ENCODE data around the gene PRDM11. TPM values are rescaled to one million over a fixed set of nuclear protein-coding genes. Genes with fewer than 3 reads are reported as not detected.

PRDM11 gene
- polyA plus RNA-seq, 1 experiment, result 2.6 TPM

DNA sequence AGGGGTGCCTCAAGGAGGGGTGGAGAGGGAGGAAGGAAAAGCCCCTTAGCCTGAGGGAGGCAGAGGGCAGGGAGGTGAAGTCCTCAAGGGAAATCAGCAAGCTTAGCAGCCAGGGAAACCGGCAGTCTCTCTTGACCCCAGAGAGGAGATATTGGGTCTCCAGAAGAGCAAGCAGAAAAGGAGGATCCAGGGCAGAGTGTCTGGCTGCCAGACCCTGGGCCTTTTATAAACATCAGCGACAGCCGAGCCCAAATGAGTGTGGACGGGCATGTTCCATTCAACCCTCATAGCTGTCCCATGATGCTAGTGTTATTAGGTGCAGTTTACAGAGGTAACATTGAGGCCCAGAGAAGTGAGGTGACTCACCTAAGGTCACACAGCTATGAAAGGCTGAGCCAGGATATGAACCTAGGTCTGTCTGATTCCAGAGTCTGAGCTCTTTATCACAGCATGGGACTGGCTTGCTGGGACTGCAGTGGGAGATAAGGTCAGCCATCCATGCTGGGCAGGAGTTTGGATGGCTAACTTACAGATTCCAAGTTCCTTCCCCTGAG lies 9.3 kb downstream of the PRDM11 start:
- Histone ChIP-seq H3K27me3 (ENCODE audit: control insufficient read depth, insufficient read depth, low read length) (peaks cover 3% of the 10 kb centered on the region), H3K27ac (ENCODE audit: low read depth, low read length) (no peak overlapping the region), H3K4me3 (ENCODE audit: low read depth, low read length) (no peak overlapping the region), H3K9me3 (ENCODE audit: control insufficient read depth, insufficient read depth, low read length) (no peaks in the 10 kb centered on the region)
- no peak for DNase-seq (ENCODE audit: low read depth, low spot score)
- CTCF ChIA-PET, result no interaction called here
- TF ChIP-seq, protein P1, sequence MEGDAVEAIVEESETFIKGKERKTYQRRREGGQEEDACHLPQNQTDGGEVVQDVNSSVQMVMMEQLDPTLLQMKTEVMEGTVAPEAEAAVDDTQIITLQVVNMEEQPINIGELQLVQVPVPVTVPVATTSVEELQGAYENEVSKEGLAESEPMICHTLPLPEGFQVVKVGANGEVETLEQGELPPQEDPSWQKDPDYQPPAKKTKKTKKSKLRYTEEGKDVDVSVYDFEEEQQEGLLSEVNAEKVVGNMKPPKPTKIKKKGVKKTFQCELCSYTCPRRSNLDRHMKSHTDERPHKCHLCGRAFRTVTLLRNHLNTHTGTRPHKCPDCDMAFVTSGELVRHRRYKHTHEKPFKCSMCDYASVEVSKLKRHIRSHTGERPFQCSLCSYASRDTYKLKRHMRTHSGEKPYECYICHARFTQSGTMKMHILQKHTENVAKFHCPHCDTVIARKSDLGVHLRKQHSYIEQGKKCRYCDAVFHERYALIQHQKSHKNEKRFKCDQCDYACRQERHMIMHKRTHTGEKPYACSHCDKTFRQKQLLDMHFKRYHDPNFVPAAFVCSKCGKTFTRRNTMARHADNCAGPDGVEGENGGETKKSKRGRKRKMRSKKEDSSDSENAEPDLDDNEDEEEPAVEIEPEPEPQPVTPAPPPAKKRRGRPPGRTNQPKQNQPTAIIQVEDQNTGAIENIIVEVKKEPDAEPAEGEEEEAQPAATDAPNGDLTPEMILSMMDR (IDR thresholded peaks at IDR 0.05; ENCODE audit: low read depth, low read length), result no peak
- POLR2A ChIA-PET, result no interaction called here

DNA sequence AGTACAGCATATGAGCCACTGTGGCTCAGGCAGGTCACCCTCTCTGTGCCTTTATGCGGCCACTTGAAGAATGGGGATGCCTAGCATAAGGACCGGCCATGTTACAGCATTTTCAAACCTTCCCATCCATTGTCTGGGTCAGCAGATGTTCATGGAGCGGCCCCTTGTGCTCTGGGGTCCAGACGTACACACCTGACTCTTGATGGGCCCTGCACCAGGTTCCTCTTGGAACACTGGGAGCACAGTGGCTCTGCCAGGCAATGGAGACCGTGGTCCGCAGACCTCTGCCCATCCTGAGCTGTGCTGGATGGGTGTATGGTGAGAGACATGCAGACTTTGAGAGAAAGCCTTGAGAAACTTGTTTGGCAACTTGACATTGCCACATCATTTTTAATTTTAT lies 9.8 kb downstream of the PRDM11 start:
- no peak overlapping the region for H3K27ac ChIP-seq (ENCODE audit: low read depth, low read length)
- no peak overlapping the region for H3K4me3 ChIP-seq (ENCODE audit: low read depth, low read length)
- CTCF ChIA-PET, result interaction anchor here (1.6 kb wide), 1 partner anchor 136 kb away, joined by 3 read pairs; no protein-coding TSS in a partner anchor
- POLR2A ChIA-PET, result no interaction called here
- DNase-seq (ENCODE audit: low read depth, low spot score), result no peak
- H3K27me3 ChIP-seq (ENCODE audit: control insufficient read depth, insufficient read depth, low read length), result peaks cover 3% of the 10 kb centered on the region
- H3K9me3 ChIP-seq (ENCODE audit: control insufficient read depth, insufficient read depth, low read length), result no peaks in the 10 kb centered on the region
- TF ChIP-seq, protein P1 (IDR thresholded peaks at IDR 0.05; ENCODE audit: low read depth, low read length), result no peak

DNA sequence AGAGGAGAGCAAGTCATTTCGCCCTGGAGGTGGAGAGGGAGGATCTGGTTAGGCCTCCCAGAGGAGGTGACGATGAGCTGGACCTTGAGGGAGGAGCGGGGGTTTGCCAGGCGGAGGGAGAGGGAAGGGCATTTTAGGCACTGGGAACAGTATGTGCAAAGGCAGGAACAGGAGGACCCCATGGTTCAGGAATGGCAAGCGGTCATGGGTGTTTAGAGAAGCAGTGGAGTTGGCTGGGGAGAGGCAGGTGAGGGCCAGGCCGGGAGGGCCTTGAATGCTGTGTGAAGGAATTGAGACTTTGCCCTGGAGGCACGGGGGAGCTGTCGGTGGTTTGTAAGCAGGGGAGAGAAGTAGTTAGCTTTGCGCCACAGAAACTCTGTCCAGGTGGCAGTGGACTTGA lies 10.3 kb downstream of the PRDM11 start:
- Histone ChIP-seq H3K9me3 (ENCODE audit: control insufficient read depth, insufficient read depth, low read length) (no peaks in the 10 kb centered on the region), H3K27me3 (ENCODE audit: control insufficient read depth, insufficient read depth, low read length) (peaks cover 3% of the 10 kb centered on the region), H3K27ac (ENCODE audit: low read depth, low read length) (no peak overlapping the region), H3K4me3 (ENCODE audit: low read depth, low read length) (no peak overlapping the region)
- CTCF ChIA-PET, result interaction anchor here (1.6 kb wide), 1 partner anchor 135 kb away, joined by 3 read pairs; no protein-coding TSS in a partner anchor
- POLR2A ChIA-PET, result no interaction called here
- TF ChIP-seq, protein P1 (IDR thresholded peaks at IDR 0.05; ENCODE audit: low read depth, low read length), result no peak
- no peak for DNase-seq (ENCODE audit: low read depth, low spot score)

DNA sequence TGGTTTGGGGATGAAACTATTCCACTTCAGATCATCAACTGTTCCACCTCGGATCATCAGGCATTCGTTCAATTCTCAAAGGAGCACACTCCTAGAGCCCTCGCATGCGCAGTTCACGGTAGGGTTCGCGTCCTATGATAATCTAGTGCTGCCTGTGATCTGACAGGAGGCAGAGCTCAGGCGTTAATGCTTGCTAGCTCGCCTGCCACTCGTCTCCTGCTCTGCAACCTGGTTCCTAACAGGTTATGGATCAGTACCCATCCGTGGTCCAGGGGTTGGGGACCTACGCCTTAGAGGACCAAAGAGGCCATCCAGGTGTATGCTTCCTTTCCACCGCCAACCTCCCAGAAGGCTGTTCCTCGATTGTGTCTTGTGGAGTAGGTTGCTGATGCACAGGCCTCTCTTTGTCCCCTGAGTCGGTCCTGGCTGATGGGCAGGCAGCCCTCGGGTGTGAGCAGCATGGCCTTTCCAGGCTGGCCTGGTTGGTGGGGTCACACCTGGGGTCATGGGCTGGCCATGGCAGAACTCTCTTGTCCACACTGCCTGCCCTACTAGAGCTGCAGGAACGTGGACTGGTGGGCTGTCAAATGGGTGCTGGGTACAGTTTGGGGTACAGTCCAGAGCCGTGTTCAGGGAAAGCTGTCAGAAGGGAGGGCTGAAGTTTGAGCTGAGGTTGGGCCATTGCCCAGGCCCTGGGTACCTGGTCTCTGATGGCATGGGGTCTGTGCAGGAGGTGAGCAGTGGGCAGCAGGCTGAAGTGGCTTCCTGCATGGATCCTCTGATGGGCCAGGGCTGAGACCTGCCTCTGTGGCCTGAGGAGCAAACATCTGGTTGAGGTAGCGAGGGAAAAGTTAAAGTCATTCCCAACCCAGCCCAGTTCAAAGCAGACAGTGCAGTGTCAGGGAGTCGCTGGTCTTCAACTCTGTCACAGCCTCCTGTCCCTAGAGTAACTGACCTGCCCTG lies 11.1 kb downstream of the PRDM11 start:
- TF ChIP-seq, protein P1 (IDR thresholded peaks at IDR 0.05; ENCODE audit: low read depth, low read length), result no peak
- H3K27ac ChIP-seq (ENCODE audit: low read depth, low read length), result no peak overlapping the region
- ChIA-PET POLR2A (no interaction called here), CTCF (interaction anchor here (1.6 kb wide), 1 partner anchor 134 kb away, joined by 3 read pairs; no protein-coding TSS in a partner anchor)
- DNase-seq (ENCODE audit: low read depth, low spot score), result no peak
- H3K9me3 ChIP-seq (ENCODE audit: control insufficient read depth, insufficient read depth, low read length), result no peaks in the 10 kb centered on the region
- peaks cover 3% of the 10 kb centered on the region for H3K27me3 ChIP-seq (ENCODE audit: control insufficient read depth, insufficient read depth, low read length)
- H3K4me3 ChIP-seq (ENCODE audit: low read depth, low read length), result no peak overlapping the region
